Erythroblast (primary cell): ENCODE measurements around the gene TEPSIN.

Source experiments
- GATA1 ChIP-seq: IDR thresholded peaks from 2 replicates; pipeline ENCODE4 v1.6.1; 2011; ENCODE audit warnings: low read depth, mild to moderate bottlenecking, control low read depth, low read length, moderate library complexity
- POLR2A ChIP-seq: IDR thresholded peaks from 2 replicates; pipeline ENCODE4 v1.6.1; 2011; ENCODE audit warnings: mild to moderate bottlenecking, low read length

DNA sequence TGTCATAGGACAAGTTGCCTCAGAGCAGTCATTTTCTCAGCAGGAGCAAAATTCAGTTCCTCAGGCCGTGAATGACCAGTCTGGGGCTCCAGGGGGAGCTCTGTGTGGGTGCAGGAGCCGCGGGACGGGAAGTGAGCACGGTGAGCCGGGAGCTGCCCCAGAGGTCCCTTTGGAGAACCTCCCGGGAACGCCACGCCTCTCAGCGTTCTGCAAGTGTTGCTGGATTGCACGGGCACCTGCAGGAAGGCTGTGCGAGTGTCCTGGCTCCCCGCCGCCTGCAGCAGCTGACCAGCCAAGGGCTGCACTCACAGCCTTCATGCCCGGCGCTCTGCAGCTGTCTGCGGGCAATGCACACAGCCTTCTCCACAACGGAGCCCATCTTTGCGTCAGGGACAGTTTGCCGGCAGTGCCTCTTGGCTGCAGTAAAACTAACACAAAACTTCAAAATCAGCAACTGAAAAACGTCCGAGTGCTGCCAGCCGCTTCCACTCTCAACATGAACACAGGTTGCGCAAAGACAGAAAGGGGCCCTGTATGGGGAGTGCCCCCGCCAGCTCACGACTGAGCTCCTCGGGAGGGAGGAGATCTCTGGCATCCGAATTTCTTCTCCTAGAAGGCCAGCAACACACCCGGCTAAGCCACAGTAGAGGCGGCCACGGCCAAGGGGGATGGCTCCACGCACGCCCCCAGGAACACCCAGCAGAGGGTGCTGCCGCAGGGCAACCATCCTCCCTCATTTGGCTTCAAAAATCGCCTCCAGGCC lies 16.3 kb upstream of the TEPSIN start:
- TF ChIP-seq POLR2A: no peak
- TF ChIP-seq GATA1: no peak
